Stomach (tissue), 4 donors: Measurements from ENCODE around the gene PGPEP1.

Experiments used
- POLR2AphosphoS5 ChIP-seq, 3 donors: sonication (generic); formaldehyde crosslinking; IDR thresholded peaks; one replicate each; pipeline ENCODE4 v1.6.1; 2016; ENCODE audit warnings: antibody characterized with exemption in 3 of 3
- TF ChIP-seq, protein P1 (sequence below), 7 experiments: fragments of 450-650 bp in 4 of 7; fragments of 200-600 bp in 3 of 7; sonication (generic) in 3 of 7; IDR thresholded peaks; one replicate each; pipeline ENCODE4 v1.5.1; 2016 to 2019; ENCODE audit warnings: antibody characterized with exemption in 7 of 7, control low read depth in 2 of 7, mild to moderate bottlenecking in 1 of 7

DNA sequence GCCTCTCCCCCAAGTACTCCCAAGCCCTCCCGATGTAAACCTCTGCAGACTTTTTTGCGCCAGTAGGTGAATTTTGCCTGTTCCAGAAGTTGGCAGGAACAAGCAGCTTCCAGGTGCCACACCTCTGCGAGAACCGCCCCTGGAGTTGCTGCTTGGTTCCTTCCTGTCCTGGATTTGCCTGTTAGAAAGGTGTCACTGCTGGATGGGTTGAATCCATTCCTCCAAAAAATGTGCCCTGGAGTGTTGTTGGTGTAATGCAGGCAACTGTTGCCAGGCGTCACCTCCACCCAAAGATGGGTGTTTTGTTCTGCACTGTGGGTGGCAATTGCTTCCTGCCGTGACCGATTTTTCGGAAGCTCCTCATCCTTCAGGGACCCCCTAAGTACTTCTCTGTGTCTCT lies 5.7 kb downstream of the PGPEP1 start:
- TF ChIP-seq, protein P1, sequence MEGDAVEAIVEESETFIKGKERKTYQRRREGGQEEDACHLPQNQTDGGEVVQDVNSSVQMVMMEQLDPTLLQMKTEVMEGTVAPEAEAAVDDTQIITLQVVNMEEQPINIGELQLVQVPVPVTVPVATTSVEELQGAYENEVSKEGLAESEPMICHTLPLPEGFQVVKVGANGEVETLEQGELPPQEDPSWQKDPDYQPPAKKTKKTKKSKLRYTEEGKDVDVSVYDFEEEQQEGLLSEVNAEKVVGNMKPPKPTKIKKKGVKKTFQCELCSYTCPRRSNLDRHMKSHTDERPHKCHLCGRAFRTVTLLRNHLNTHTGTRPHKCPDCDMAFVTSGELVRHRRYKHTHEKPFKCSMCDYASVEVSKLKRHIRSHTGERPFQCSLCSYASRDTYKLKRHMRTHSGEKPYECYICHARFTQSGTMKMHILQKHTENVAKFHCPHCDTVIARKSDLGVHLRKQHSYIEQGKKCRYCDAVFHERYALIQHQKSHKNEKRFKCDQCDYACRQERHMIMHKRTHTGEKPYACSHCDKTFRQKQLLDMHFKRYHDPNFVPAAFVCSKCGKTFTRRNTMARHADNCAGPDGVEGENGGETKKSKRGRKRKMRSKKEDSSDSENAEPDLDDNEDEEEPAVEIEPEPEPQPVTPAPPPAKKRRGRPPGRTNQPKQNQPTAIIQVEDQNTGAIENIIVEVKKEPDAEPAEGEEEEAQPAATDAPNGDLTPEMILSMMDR (IDR thresholded peaks at IDR 0.05), result no peak
- no peak for TF ChIP-seq POLR2AphosphoS5 (IDR thresholded peaks at IDR 0.05)
